Lower leg skin (tissue), 3 donors: ENCODE results near the gene LSMEM2.
A peak's percentile ranks its signal among the peaks of the same experiment; 100 is the strongest.

Source experiments
- POLR2A ChIP-seq, 2 donors: fragments of 450-650 bp; IDR thresholded peaks; one replicate each; pipeline ENCODE4 v1.6.1; 2016 to 2017; ENCODE audit warnings: antibody characterized with exemption in 2 of 2, mild to moderate bottlenecking in 1 of 2, moderate library complexity in 1 of 2
- TF ChIP-seq, protein P1 (sequence below), 3 donors: fragments of 450-650 bp; IDR thresholded peaks; one replicate each; pipeline ENCODE4 v1.5.1; 2016; ENCODE audit warnings: antibody characterized with exemption in 3 of 3, mild to moderate bottlenecking in 3 of 3, moderate library complexity in 2 of 3

DNA sequence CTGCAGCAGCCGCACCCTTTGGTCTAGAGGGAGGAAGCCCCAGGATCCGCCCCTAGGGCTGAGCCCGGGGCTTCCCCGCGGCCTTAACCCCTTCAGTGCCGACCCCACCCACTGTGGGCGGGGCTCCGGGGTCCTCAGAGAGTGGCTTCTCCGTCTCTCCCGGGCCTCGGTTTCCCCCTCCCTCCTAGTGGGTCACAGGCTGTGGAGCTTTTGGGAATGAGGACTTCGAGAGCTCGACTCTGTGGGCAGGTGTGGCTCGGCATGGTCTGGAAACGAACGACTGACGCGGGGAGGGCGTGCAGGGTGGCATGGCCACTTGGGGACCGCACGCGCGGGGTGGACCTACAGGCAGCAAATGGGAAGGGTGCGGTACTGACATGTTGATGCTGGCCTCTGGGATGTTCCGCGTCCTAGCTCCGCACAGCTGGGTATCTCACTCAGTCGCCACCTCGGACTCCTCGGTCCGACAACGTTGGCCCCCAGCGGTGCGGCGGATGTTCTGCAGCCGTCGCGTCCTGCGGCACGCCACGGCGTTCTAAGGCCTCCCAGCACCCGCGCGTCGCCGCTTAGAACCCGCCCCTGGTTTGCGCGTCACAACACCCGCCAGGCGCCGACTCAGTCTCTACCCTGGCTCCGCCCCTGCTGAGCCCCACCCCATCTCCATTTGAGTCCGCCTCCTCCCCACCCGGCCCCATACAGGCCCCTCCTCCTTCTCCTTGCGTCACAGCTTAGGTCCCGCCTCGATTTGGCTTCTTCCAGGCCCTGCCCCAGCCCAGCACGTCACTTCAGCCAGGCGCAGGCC lies 20.1 kb downstream of the LSMEM2 start, which contains the start of the genes HYAL3 and NAA80:
- TF ChIP-seq, protein P1, sequence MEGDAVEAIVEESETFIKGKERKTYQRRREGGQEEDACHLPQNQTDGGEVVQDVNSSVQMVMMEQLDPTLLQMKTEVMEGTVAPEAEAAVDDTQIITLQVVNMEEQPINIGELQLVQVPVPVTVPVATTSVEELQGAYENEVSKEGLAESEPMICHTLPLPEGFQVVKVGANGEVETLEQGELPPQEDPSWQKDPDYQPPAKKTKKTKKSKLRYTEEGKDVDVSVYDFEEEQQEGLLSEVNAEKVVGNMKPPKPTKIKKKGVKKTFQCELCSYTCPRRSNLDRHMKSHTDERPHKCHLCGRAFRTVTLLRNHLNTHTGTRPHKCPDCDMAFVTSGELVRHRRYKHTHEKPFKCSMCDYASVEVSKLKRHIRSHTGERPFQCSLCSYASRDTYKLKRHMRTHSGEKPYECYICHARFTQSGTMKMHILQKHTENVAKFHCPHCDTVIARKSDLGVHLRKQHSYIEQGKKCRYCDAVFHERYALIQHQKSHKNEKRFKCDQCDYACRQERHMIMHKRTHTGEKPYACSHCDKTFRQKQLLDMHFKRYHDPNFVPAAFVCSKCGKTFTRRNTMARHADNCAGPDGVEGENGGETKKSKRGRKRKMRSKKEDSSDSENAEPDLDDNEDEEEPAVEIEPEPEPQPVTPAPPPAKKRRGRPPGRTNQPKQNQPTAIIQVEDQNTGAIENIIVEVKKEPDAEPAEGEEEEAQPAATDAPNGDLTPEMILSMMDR (IDR thresholded peaks at IDR 0.05): peak in 1 of 3 donors; percentile 63
- TF ChIP-seq POLR2A (IDR thresholded peaks at IDR 0.05): no peak
